Measurements from ENCODE around the gene NARF. TPM values are rescaled to one million over a fixed set of nuclear protein-coding genes. Genes with fewer than 3 reads are reported as not detected.

Gene NARF
- total RNA-seq, 1 experiment from 2014 or later, result 59.5 TPM

DNA sequence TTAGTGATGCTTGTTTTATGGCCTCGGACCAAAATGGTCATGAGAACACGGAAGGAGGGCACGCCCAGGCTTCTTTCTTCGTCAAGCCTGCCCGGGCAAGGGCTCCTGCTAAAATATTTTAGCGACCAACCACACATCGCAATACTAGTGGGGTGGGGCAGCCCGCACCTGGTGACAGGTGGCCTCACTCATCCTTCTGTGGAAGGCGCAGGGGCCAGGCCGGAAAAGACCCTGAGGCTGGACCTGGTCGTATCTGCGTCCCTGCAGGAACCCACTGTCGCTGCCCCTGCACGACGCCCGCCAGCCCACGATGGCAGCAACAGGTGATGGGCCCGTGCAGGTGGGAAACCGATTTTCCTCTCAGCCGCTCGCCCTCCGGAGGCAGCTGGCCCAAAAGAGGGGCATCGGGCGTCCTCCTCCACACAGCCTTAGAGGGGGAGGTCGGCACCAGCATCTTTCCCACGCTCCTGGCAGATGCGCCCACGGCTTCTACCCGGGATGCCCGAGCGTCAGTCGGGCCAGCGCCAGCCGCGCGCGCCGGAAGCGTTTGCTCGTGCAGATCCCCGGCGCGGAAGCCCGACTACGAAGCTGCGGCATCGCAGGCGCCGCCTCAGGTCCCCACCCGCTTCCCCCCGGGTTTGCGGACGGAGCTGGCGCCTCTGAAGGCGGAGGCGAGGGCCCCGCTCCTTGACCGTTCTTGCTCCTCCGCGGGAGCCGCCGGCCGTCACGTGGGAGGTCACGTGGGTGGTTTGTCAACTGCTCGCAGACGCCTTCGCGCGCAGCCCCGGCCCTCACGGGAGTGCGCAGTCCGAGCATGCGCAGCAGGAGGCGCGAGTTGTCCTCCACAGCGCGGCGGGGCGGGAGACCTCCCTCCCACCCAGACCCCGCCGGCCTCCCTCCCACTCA, 38.2 kb downstream of the NARF start:
- Histone ChIP-seq H3K4me1 (ENCODE audit: insufficient read depth, low read length) (peaks cover 27% of the 10 kb centered on the region), H3K9me3 (ENCODE audit: low read length) (no peaks in the 10 kb centered on the region), H2AFZ (ENCODE audit: low read length) (peak overlapping the region; percentile 88), H3F3A (ENCODE audit: low read length, unreplicated experiment) (peaks cover 11% of the 10 kb centered on the region), H3K27ac (ENCODE audit: low read length) (no peak overlapping the region), H3K4me2 (ENCODE audit: low read length) (peak overlapping the region; percentile 96), H3K4me3 (ENCODE audit: low read length) (peak overlapping the region; percentile 69), H3K9ac (ENCODE audit: low read length) (peak overlapping the region; percentile 63), H3K27me3 (ENCODE audit: low read length) (no peaks in the 10 kb centered on the region), H3K9me2 (replicated peaks; ENCODE audit: low read length) (no peaks in the 10 kb centered on the region), H3K79me2 (ENCODE audit: low read length) (no peaks in the 10 kb centered on the region), H3K36me3 (ENCODE audit: low read depth, low read length) (no peaks in the 10 kb centered on the region), H4K20me1 (ENCODE audit: low read length) (no peaks in the 10 kb centered on the region)
- ATAC-seq (peak; percentile 30), DNase-seq (peak; percentile 93)
- POLR2A ChIA-PET (ENCODE audit: unreplicated experiment), result no interaction called here
- CTCF ChIA-PET, result no interaction called here
- BruUV-seq (replicated peaks), result no TSS peak
- TF ChIP-seq, protein P1, sequence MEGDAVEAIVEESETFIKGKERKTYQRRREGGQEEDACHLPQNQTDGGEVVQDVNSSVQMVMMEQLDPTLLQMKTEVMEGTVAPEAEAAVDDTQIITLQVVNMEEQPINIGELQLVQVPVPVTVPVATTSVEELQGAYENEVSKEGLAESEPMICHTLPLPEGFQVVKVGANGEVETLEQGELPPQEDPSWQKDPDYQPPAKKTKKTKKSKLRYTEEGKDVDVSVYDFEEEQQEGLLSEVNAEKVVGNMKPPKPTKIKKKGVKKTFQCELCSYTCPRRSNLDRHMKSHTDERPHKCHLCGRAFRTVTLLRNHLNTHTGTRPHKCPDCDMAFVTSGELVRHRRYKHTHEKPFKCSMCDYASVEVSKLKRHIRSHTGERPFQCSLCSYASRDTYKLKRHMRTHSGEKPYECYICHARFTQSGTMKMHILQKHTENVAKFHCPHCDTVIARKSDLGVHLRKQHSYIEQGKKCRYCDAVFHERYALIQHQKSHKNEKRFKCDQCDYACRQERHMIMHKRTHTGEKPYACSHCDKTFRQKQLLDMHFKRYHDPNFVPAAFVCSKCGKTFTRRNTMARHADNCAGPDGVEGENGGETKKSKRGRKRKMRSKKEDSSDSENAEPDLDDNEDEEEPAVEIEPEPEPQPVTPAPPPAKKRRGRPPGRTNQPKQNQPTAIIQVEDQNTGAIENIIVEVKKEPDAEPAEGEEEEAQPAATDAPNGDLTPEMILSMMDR (conservative IDR thresholded peaks at IDR 0.05; ENCODE audit: low read depth, low read length), result no peak
- TF ChIP-seq EZH2 (IDR thresholded peaks at IDR 0.05; ENCODE audit: low read length, unreplicated experiment) (no peak), EZH2phosphoT487 (IDR thresholded peaks at IDR 0.05; ENCODE audit: borderline replicate concordance, low read length) (no peak)
- intact Hi-C loops (cut with micrococcal nuclease), result loop anchor here (10.0 kb wide), 1 partner anchor 82 kb away; the partner anchor contains the start of genes HEXD and OGFOD3

DNA sequence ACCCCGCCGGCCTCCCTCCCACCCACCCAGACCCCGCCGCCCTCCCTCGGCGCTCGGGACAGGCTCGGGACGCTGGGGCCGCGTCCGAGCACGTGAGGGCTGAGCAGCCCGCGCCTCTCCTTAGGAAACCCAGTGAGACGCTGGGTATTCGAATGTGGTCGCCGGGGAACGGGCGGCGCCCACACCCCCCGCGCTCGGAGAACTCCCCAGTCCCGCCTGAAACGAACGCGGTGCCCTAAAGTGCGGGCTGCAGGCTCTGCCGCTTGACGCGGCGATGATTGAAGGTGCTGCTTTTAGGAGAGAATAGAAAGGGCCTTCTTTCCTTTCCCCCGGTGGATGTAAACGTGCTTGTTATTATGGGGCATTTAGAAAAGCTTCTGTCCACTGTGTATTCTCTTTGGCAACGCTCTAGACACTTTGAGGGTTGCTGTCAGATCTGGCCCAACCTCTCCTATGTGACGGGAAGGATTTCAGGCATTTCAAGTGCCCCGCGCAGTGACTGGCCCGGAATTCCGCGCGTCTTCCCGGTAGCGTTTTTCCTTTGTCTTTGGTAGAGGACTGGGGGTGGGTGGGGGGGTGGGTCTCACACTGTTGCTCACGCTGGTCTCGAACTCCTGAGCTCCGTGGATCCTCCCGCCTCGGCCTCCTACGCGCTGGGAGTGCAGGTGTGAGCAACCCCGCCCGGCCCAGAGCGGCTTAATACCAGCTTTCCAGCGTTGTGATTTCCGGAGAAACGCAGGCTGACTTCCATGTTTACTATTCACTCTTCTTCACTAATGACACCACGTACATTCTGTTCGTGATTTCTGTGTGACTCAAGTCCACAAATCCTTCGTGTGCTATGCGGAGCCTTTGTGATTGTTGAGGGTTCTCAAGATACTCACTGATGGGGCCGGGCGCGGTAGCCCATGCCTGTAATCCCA, 39.2 kb downstream of the NARF start:
- DNase-seq, result peak; percentile 27
- intact Hi-C loops (cut with micrococcal nuclease), result loop anchor here (10.0 kb wide), 1 partner anchor 83 kb away; the partner anchor contains the start of genes HEXD and OGFOD3
- TF ChIP-seq EZH2 (IDR thresholded peaks at IDR 0.05; ENCODE audit: low read length, unreplicated experiment), result no peak

DNA sequence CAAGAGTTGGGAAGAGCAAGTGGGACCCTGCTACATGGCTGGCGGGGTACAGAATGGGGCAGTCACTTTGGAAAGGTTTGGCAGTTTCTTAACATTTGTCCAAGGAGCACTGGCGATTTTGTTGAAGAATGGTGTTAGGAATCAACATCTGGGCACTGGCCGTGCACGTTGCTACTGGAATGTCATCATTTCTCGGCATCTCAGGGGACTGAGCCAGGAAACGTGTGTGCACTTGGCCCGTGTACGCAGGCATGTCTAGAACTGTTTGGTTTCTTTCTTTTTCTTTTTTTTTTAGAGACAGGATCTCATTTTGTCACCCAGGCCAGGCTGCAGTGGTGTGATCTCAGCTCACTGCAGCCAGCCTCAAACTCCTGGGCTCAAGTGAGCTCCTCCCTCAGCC, 43.7 kb downstream of the NARF start:
- intact Hi-C loops (cut with micrococcal nuclease), result no loop called here
- Histone ChIP-seq H3K27me3 (ENCODE audit: low read length) (no peaks in the 10 kb centered on the region), H3K79me2 (ENCODE audit: low read length) (no peaks in the 10 kb centered on the region), H4K20me1 (ENCODE audit: low read length) (no peaks in the 10 kb centered on the region), H3K36me3 (ENCODE audit: low read depth, low read length) (no peaks in the 10 kb centered on the region), H3K9me3 (ENCODE audit: low read length) (no peaks in the 10 kb centered on the region), H3K9me2 (replicated peaks; ENCODE audit: low read length) (no peaks in the 10 kb centered on the region), H3K4me1 (ENCODE audit: insufficient read depth, low read length) (no peaks in the 10 kb centered on the region), H3K4me3 (ENCODE audit: low read length) (no peak overlapping the region), H3F3A (ENCODE audit: low read length, unreplicated experiment) (no peaks in the 10 kb centered on the region), H3K27ac (ENCODE audit: low read length) (no peak overlapping the region), H3K9ac (ENCODE audit: low read length) (no peak overlapping the region), H2AFZ (ENCODE audit: low read length) (no peak overlapping the region), H3K4me2 (ENCODE audit: low read length) (no peak overlapping the region)
- ChIA-PET CTCF (no interaction called here), POLR2A (ENCODE audit: unreplicated experiment) (no interaction called here)
- DNase-seq (no peak), ATAC-seq (no peak)
- no TSS peak for BruUV-seq (replicated peaks)
- TF ChIP-seq EZH2 (IDR thresholded peaks at IDR 0.05; ENCODE audit: low read length, unreplicated experiment), result no peak
- no peak for TF ChIP-seq EZH2phosphoT487 (IDR thresholded peaks at IDR 0.05; ENCODE audit: borderline replicate concordance, low read length)

More for the DNA sequence above, 39.2 kb downstream of the NARF start:
- Histone ChIP-seq H3K4me3 (ENCODE audit: low read length) (peak overlapping the region; percentile 63), H3K9ac (ENCODE audit: low read length) (peak overlapping the region; percentile 47), H3K9me3 (ENCODE audit: low read length) (no peaks in the 10 kb centered on the region), H4K20me1 (ENCODE audit: low read length) (no peaks in the 10 kb centered on the region), H3F3A (ENCODE audit: low read length, unreplicated experiment) (peaks cover 6% of the 10 kb centered on the region), H3K79me2 (ENCODE audit: low read length) (no peaks in the 10 kb centered on the region), H3K4me1 (ENCODE audit: insufficient read depth, low read length) (peaks cover 19% of the 10 kb centered on the region), H3K27ac (ENCODE audit: low read length) (no peak overlapping the region), H3K36me3 (ENCODE audit: low read depth, low read length) (no peaks in the 10 kb centered on the region), H3K4me2 (ENCODE audit: low read length) (peak overlapping the region; percentile 85), H3K9me2 (replicated peaks; ENCODE audit: low read length) (no peaks in the 10 kb centered on the region), H3K27me3 (ENCODE audit: low read length) (no peaks in the 10 kb centered on the region), H2AFZ (ENCODE audit: low read length) (peak overlapping the region; percentile 78)
- ATAC-seq, result peak; percentile 12
- BruUV-seq (replicated peaks), result no TSS peak
- CTCF ChIA-PET, result interaction anchor here (0.5 kb wide), 1 partner anchor 57 kb away, joined by 4 read pairs; no protein-coding TSS in a partner anchor
- POLR2A ChIA-PET (ENCODE audit: unreplicated experiment), result no interaction called here
